HEK293 (cell line): ENCODE data around the gene CDC14B.

ENCODE experiments used
- CTCF ChIA-PET: fragments of 350-600 bp; formaldehyde crosslinking; extraction: SDS; loops from one replicate; lab custom pipeline; 2021; ENCODE audit warnings: antibody characterized with exemption; lab: Yijun Ruan, JAX
- POLR2A ChIA-PET: fragments of 300-600 bp; formaldehyde crosslinking; extraction: SDS; loops from one replicate; lab custom pipeline; 2020; ENCODE audit warnings: antibody characterized with exemption, inconsistent platforms; lab: Yijun Ruan, JAX
- H3K27ac ChIP-seq: fragments of 200-500 bp; sonication (Bioruptor generic); 2 replicates; pipeline ENCODE4 v1.5.1; 2014; ENCODE audit warnings: low read depth, low read length, control low read depth, inconsistent platforms; ENCODE audit errors: extremely low read depth
- H3K36me3 ChIP-seq, 2 experiments: fragments of 200-500 bp in 1 of 2; sonication (Bioruptor generic) in 1 of 2; 1 replicate in 1 of 2; 2 replicates in 1 of 2; pipeline ENCODE4 v1.5.1; 2014 to 2017; ENCODE audit warnings: inconsistent platforms in 2 of 2, low read length in 2 of 2; ENCODE audit not compliant: control insufficient read depth in 2 of 2, insufficient read depth in 1 of 2
- H3K4me1 ChIP-seq: fragments of 200-500 bp; sonication (Bioruptor generic); 2 replicates; pipeline ENCODE4 v1.5.1; 2014; ENCODE audit warnings: mild to moderate bottlenecking, low read length, inconsistent platforms; ENCODE audit not compliant: control insufficient read depth, insufficient read depth
- H3K4me3 ChIP-seq: 2 replicates; pipeline ENCODE4 v1.5.1; 2011; ENCODE audit warnings: low read depth, mild to moderate bottlenecking, control low read depth, low read length, moderate library complexity
- H3K9me3 ChIP-seq: fragments of 200-500 bp; sonication (Bioruptor generic); 2 replicates; pipeline ENCODE4 v1.5.1; 2014; ENCODE audit warnings: low read depth, low read length, inconsistent platforms; ENCODE audit not compliant: control insufficient read depth, insufficient read depth
- EGR2 ChIP-seq: fragments of 450-650 bp; formaldehyde crosslinking; IDR thresholded peaks from 2 replicates; pipeline ENCODE4 v1.5.1; 2016; ENCODE audit warnings: low read depth, missing biosample characterization, missing genetic modification characterization
- GLI4 ChIP-seq: fragments of 450-650 bp; formaldehyde crosslinking; IDR thresholded peaks from 2 replicates; pipeline ENCODE4 v1.5.1; 2016; ENCODE audit warnings: missing biosample characterization, missing genetic modification characterization
- KLF1 ChIP-seq: fragments of 450-650 bp; formaldehyde crosslinking; IDR thresholded peaks from 2 replicates; pipeline ENCODE4 v1.5.1; 2016; ENCODE audit warnings: missing biosample characterization, missing genetic modification characterization
- KLF10 ChIP-seq: fragments of 450-650 bp; IDR thresholded peaks from 2 replicates; pipeline ENCODE4 v1.5.1; 2018; ENCODE audit warnings: missing biosample characterization, mild to moderate bottlenecking, missing genetic modification characterization
- SETDB1 ChIP-seq: IDR thresholded peaks from one replicate; pipeline ENCODE4 v1.6.1; 2017; ENCODE audit warnings: mild to moderate bottlenecking, low read length, moderate library complexity, mixed read lengths; ENCODE audit not compliant: insufficient read length
- SP7 ChIP-seq: fragments of 450-650 bp; formaldehyde crosslinking; IDR thresholded peaks from 2 replicates; pipeline ENCODE4 v1.5.1; 2016; ENCODE audit warnings: missing biosample characterization, missing genetic modification characterization
- ZBTB1 ChIP-seq: fragments of 450-650 bp; formaldehyde crosslinking; IDR thresholded peaks from 2 replicates; pipeline ENCODE4 v1.5.1; 2016; ENCODE audit warnings: missing biosample characterization, missing genetic modification characterization
- ZBTB17 ChIP-seq: fragments of 450-650 bp; formaldehyde crosslinking; IDR thresholded peaks from 2 replicates; pipeline ENCODE4 v1.5.1; 2016; ENCODE audit warnings: missing biosample characterization, missing genetic modification characterization
- ZBTB49 ChIP-seq: fragments of 450-650 bp; formaldehyde crosslinking; IDR thresholded peaks from 2 replicates; pipeline ENCODE4 v1.5.1; 2016; ENCODE audit warnings: missing biosample characterization, missing genetic modification characterization, low read depth
- ZBTB7A ChIP-seq: fragments of 450-650 bp; formaldehyde crosslinking; IDR thresholded peaks from 2 replicates; pipeline ENCODE4 v1.5.1; 2016; ENCODE audit warnings: low read depth, missing biosample characterization, missing genetic modification characterization
- ZNF169 ChIP-seq: fragments of 450-650 bp; formaldehyde crosslinking; IDR thresholded peaks from 2 replicates; pipeline ENCODE4 v1.5.1; 2016; ENCODE audit warnings: missing biosample characterization, missing genetic modification characterization
- ZNF184 ChIP-seq: fragments of 450-650 bp; IDR thresholded peaks from 2 replicates; pipeline ENCODE4 v1.5.1; 2018; ENCODE audit warnings: missing biosample characterization, mild to moderate bottlenecking, missing genetic modification characterization
- ZNF394 ChIP-seq: fragments of 450-650 bp; formaldehyde crosslinking; IDR thresholded peaks from 2 replicates; pipeline ENCODE4 v1.5.1; 2016; ENCODE audit warnings: missing biosample characterization, missing genetic modification characterization, mild to moderate bottlenecking, moderate library complexity, borderline replicate concordance
- ZNF473 ChIP-seq: fragments of 450-650 bp; formaldehyde crosslinking; IDR thresholded peaks from 2 replicates; pipeline ENCODE4 v1.5.1; 2017; ENCODE audit warnings: missing biosample characterization, missing genetic modification characterization
- ZNF529 ChIP-seq: fragments of 450-650 bp; formaldehyde crosslinking; IDR thresholded peaks from 2 replicates; pipeline ENCODE4 v1.5.1; 2017; ENCODE audit warnings: missing genetic modification characterization, missing biosample characterization; ENCODE audit not compliant: insufficient replicate concordance
- ZNF548 ChIP-seq: fragments of 450-650 bp; formaldehyde crosslinking; IDR thresholded peaks from 2 replicates; pipeline ENCODE4 v1.5.1; 2016; ENCODE audit warnings: missing biosample characterization, missing genetic modification characterization
- ZNF571 ChIP-seq: fragments of 450-650 bp; formaldehyde crosslinking; IDR thresholded peaks from 2 replicates; pipeline ENCODE4 v1.5.0; 2017; ENCODE audit warnings: missing biosample characterization, missing genetic modification characterization
- ZNF621 ChIP-seq: fragments of 450-650 bp; formaldehyde crosslinking; IDR thresholded peaks from 2 replicates; pipeline ENCODE4 v1.5.1; 2017; ENCODE audit warnings: missing biosample characterization, missing genetic modification characterization
- ZNF654 ChIP-seq: fragments of 450-650 bp; formaldehyde crosslinking; IDR thresholded peaks from 2 replicates; pipeline ENCODE4 v1.5.1; 2016; ENCODE audit warnings: low read depth, missing biosample characterization, missing genetic modification characterization
- ZNF670 ChIP-seq: fragments of 450-650 bp; formaldehyde crosslinking; IDR thresholded peaks from 2 replicates; pipeline ENCODE4 v1.5.1; 2016; ENCODE audit warnings: missing biosample characterization, missing genetic modification characterization, low read depth
- ZNF701 ChIP-seq: fragments of 450-650 bp; formaldehyde crosslinking; IDR thresholded peaks from 2 replicates; pipeline ENCODE4 v1.5.1; 2016; ENCODE audit warnings: missing biosample characterization, missing genetic modification characterization
- ZNF76 ChIP-seq: fragments of 450-650 bp; formaldehyde crosslinking; IDR thresholded peaks from 2 replicates; pipeline ENCODE4; 2016; ENCODE audit warnings: low read depth, missing biosample characterization, missing genetic modification characterization, borderline replicate concordance
- ZSCAN30 ChIP-seq: fragments of 450-650 bp; IDR thresholded peaks from 2 replicates; pipeline ENCODE4 v1.5.1; 2018; ENCODE audit warnings: missing biosample characterization, mild to moderate bottlenecking, missing genetic modification characterization, moderate library complexity
- TF ChIP-seq, protein P1 (sequence below): fragments of 450-650 bp; formaldehyde crosslinking; IDR thresholded peaks from 2 replicates; pipeline ENCODE4 v1.5.1; 2016; ENCODE audit warnings: missing biosample characterization, missing genetic modification characterization
- TF ChIP-seq, protein P2 (sequence below): fragments of 450-650 bp; formaldehyde crosslinking; IDR thresholded peaks from 2 replicates; pipeline ENCODE4; 2016; ENCODE audit warnings: missing biosample characterization, missing genetic modification characterization
- TF ChIP-seq, protein P3 (sequence below): fragments of 450-650 bp; formaldehyde crosslinking; IDR thresholded peaks from 2 replicates; pipeline ENCODE4 v1.5.1; 2016; ENCODE audit warnings: missing biosample characterization, missing genetic modification characterization

The CDC14B gene

GRCh38 chr9:96476013-96476412 lies 143.6 kb downstream of the CDC14B start (continued):
- TF ChIP-seq, protein P1, sequence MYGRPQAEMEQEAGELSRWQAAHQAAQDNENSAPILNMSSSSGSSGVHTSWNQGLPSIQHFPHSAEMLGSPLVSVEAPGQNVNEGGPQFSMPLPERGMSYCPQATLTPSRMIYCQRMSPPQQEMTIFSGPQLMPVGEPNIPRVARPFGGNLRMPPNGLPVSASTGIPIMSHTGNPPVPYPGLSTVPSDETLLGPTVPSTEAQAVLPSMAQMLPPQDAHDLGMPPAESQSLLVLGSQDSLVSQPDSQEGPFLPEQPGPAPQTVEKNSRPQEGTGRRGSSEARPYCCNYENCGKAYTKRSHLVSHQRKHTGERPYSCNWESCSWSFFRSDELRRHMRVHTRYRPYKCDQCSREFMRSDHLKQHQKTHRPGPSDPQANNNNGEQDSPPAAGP (tag by site-specific recombination): no peak
- no peak for TF ChIP-seq EGR2
- TF ChIP-seq ZNF76 (tag by site-specific recombination): no peak
- TF ChIP-seq, protein P2, sequence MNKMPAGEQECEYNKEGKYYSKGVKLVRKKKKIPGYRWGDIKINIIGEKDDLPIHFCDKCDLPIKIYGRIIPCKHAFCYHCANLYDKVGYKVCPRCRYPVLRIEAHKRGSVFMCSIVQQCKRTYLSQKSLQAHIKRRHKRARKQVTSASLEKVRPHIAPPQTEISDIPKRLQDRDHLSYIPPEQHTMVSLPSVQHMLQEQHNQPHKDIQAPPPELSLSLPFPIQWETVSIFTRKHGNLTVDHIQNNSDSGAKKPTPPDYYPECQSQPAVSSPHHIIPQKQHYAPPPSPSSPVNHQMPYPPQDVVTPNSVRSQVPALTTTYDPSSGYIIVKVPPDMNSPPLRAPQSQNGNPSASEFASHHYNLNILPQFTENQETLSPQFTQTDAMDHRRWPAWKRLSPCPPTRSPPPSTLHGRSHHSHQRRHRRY (tag by site-specific recombination): no peak
- no peak for TF ChIP-seq ZNF529 (tag by site-specific recombination)
- TF ChIP-seq ZNF571 (tag by site-specific recombination): no peak
- TF ChIP-seq ZBTB7A (tag by site-specific recombination): no peak
- no peak for TF ChIP-seq ZNF169 (tag by site-specific recombination)
- TF ChIP-seq ZNF394: no peak

DNA sequence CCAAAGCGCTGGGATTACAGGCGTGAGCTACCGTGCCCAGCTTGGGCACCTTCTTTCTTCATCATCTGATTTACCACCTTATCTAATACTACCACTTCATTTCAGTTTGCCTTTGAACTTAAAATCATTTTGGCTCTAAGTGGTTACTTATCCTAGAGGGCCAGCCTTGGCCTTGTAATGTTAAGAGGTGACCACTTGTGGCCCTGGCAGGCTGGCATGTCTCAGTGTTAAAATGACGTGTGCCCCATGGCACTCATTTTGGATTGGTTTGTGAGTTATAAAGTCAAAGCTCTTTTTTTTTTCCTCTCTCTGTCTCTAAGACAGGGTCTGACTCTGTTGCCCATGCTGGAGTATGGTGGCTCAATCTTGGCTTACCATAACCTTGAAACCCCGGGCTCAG lies 151.9 kb downstream of the CDC14B start:
- Histone ChIP-seq H3K4me1 (no peaks in the 10 kb centered on the region), H3K9me3 (no peaks in the 10 kb centered on the region), H3K36me3 (peaks cover 3 to 58% of the 10 kb centered on the region in 2 experiments), H3K4me3 (no peak overlapping the region), H3K27ac (no peak overlapping the region)
- CTCF ChIA-PET: interaction anchor here (0.7 kb wide), 1 partner anchor 175 kb away, joined by 5 read pairs; no protein-coding TSS in a partner anchor
- no peak for TF ChIP-seq ZSCAN30 (tag by site-specific recombination)
- TF ChIP-seq ZNF548: no peak
- TF ChIP-seq ZNF169 (tag by site-specific recombination): no peak
- POLR2A ChIA-PET: no interaction called here

GRCh38 chr9:96464426-96464825 lies 155.2 kb downstream of the CDC14B start:
- 0 out of 2 replicates have a peak, but pooled peaks cover 2% of the 10 kb centered on the region for H3K4me1 ChIP-seq
- ChIA-PET POLR2A (no interaction called here), CTCF (interaction anchor here (0.8 kb wide), 1 partner anchor 21 kb away, joined by 3 read pairs; no protein-coding TSS in a partner anchor)
- H3K4me3 ChIP-seq: no peak overlapping the region
- no peak overlapping the region for H3K27ac ChIP-seq
- H3K9me3 ChIP-seq: no peaks in the 10 kb centered on the region
- peaks cover 0 to 36% of the 10 kb centered on the region in 2 experiments for H3K36me3 ChIP-seq
- TF ChIP-seq, protein P3, sequence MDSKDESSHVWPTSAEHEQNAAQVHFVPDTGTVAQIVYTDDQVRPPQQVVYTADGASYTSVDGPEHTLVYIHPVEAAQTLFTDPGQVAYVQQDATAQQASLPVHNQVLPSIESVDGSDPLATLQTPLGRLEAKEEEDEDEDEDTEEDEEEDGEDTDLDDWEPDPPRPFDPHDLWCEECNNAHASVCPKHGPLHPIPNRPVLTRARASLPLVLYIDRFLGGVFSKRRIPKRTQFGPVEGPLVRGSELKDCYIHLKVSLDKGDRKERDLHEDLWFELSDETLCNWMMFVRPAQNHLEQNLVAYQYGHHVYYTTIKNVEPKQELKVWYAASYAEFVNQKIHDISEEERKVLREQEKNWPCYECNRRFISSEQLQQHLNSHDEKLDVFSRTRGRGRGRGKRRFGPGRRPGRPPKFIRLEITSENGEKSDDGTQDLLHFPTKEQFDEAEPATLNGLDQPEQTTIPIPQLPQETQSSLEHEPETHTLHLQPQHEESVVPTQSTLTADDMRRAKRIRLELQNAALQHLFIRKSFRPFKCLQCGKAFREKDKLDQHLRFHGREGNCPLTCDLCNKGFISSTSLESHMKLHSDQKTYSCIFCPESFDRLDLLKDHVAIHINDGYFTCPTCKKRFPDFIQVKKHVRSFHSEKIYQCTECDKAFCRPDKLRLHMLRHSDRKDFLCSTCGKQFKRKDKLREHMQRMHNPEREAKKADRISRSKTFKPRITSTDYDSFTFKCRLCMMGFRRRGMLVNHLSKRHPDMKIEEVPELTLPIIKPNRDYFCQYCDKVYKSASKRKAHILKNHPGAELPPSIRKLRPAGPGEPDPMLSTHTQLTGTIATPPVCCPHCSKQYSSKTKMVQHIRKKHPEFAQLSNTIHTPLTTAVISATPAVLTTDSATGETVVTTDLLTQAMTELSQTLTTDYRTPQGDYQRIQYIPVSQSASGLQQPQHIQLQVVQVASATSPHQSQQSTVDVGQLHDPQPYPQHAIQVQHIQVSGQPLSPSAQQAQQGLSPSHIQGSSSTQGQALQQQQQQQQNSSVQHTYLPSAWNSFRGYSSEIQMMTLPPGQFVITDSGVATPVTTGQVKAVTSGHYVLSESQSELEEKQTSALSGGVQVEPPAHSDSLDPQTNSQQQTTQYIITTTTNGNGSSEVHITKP: no peak
- TF ChIP-seq ZNF654 (tag by site-specific recombination) (no peak), ZBTB1 (tag by site-specific recombination) (no peak), ZBTB49 (no peak), ZNF473 (tag by site-specific recombination) (no peak), GLI4 (no peak), KLF1 (no peak), ZNF621 (no peak), ZBTB7A (tag by site-specific recombination) (no peak), ZNF670 (tag by site-specific recombination) (no peak), SP7 (tag by site-specific recombination) (no peak), ZNF701 (no peak), ZNF184 (tag by site-specific recombination) (no peak), KLF10 (tag by site-specific recombination) (no peak), ZBTB17 (tag by site-specific recombination) (no peak), SETDB1 (no peak)
